ENCODE data around the gene NF2.
A peak's percentile ranks its signal among the peaks of the same experiment; 100 is the strongest.

The NF2 gene

DNA sequence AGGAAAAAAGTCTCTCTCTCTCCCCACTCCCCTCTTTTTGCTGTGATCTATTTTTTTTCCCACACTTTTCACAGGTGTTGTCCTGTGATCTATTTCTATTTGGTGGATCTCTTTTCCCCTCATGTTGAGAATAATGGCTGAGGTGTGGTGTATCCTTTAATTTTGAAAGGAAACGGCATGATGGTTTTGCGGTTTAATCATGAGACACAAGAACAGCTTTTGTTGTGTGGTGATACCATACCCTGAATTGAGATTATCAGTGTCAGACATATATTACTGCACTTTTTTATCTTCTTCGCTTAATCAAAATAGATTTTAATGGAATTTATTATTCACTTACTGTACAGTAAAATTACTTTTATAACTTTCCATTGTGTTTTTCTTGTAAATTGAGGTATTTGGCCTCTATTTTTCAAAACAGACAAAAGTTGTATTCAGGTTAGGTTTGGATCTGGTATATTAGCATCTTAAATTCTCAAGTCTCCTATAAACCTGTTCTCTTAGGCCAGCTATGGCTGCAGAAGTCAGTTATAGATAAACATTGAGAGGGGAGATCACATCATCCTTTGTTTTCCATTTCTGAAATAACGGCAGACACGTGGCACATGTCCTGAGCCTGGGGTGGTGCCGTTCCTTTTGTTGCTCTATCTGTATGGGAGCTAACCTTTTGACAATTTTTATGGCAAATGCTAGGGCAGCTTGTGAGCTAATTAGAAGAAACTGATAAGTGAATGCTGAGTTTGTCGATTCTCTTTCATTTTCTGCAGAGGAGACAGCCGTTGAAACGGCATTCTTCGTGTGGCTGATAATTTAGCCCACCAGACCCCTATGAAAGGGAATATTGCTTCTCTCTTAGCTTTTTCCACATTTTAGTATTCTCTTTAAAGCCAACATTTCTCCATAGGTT lies 25.8 kb downstream of the NF2 start:
- Histone ChIP-seq H3K27me3 (ENCODE audit: insufficient read depth, low read length, poor library complexity, severe bottlenecking) (no peaks in the 10 kb centered on the region), H3K4me1 (ENCODE audit: insufficient read depth, low read length, poor library complexity, severe bottlenecking) (peaks cover 52% of the 10 kb centered on the region), H3K79me2 (ENCODE audit: insufficient read depth, low read length) (peaks cover 85% of the 10 kb centered on the region), H3K36me3 (ENCODE audit: insufficient read depth, low read length) (no peaks in the 10 kb centered on the region), H4K20me1 (ENCODE audit: insufficient read depth, low read length, poor library complexity, severe bottlenecking) (peaks cover 3% of the 10 kb centered on the region), H3K4me3 (ENCODE audit: low read length, poor library complexity, severe bottlenecking) (peak overlapping the region; percentile 56), H3K9me2 (replicated peaks; ENCODE audit: low read depth, low read length) (no peaks in the 10 kb centered on the region), H2AFZ (ENCODE audit: low read length) (no peak overlapping the region), H3K9me3 (ENCODE audit: insufficient read depth, low read depth, low read length) (no peaks in the 10 kb centered on the region), H3K4me2 (ENCODE audit: low read depth, low read length, poor library complexity, severe bottlenecking) (peak overlapping the region; percentile 71), H3K9ac (ENCODE audit: low read depth, low read length, poor library complexity, severe bottlenecking) (peak overlapping the region; percentile 13), H3F3A (ENCODE audit: low read depth) (no peaks in the 10 kb centered on the region)
- no peak for TF ChIP-seq EZH2phosphoT487 (IDR thresholded peaks at IDR 0.05; ENCODE audit: borderline replicate concordance)
- TF ChIP-seq, protein P1, sequence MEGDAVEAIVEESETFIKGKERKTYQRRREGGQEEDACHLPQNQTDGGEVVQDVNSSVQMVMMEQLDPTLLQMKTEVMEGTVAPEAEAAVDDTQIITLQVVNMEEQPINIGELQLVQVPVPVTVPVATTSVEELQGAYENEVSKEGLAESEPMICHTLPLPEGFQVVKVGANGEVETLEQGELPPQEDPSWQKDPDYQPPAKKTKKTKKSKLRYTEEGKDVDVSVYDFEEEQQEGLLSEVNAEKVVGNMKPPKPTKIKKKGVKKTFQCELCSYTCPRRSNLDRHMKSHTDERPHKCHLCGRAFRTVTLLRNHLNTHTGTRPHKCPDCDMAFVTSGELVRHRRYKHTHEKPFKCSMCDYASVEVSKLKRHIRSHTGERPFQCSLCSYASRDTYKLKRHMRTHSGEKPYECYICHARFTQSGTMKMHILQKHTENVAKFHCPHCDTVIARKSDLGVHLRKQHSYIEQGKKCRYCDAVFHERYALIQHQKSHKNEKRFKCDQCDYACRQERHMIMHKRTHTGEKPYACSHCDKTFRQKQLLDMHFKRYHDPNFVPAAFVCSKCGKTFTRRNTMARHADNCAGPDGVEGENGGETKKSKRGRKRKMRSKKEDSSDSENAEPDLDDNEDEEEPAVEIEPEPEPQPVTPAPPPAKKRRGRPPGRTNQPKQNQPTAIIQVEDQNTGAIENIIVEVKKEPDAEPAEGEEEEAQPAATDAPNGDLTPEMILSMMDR (conservative IDR thresholded peaks at IDR 0.05; ENCODE audit: low read length) = no peak

DNA sequence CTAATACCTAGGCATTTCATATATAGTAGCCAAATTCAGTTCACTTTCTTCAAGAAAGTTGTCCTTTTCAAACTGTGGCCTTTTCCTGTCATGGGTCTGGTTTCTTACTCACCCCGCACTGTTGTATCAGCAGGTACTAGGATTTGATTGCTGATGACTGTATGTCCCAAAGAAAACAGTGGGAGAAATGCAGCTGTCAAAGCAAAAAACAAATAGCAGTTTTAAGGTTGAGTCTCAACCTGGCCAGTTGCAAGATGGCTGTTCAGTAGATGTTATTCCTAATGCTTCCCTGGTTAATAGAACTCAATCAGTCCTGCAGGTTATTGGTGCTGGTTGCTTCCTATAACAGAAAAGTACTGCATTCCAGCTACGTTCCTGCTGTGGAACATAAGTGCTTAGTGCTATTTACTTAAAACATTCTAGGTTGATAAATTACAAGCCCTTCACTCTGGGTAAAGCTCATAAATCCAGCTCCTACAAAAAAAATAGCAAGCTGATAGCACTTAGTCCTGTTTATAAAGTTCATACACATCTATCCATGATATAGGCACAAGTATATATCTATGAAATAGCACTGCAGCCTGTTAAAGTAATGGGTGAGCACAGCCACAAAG lies 26.6 kb downstream of the NF2 start:
- peak overlapping the region; percentile 56 for H3K4me3 ChIP-seq (ENCODE audit: low read length, poor library complexity, severe bottlenecking)
- no peaks in the 10 kb centered on the region for H3K27me3 ChIP-seq (ENCODE audit: insufficient read depth, low read length, poor library complexity, severe bottlenecking)
- H4K20me1 ChIP-seq (ENCODE audit: insufficient read depth, low read length, poor library complexity, severe bottlenecking) = peaks cover 3% of the 10 kb centered on the region
- H3K4me2 ChIP-seq (ENCODE audit: low read depth, low read length, poor library complexity, severe bottlenecking) = peak overlapping the region; percentile 71
- H3K79me2 ChIP-seq (ENCODE audit: insufficient read depth, low read length) = peaks cover 85% of the 10 kb centered on the region
- H3K9me2 ChIP-seq (replicated peaks; ENCODE audit: low read depth, low read length) = no peaks in the 10 kb centered on the region
- TF ChIP-seq EZH2phosphoT487 (IDR thresholded peaks at IDR 0.05; ENCODE audit: borderline replicate concordance) = no peak
- TF ChIP-seq, protein P1 (conservative IDR thresholded peaks at IDR 0.05; ENCODE audit: low read length) = no peak
- H3K4me1 ChIP-seq (ENCODE audit: insufficient read depth, low read length, poor library complexity, severe bottlenecking) = peaks cover 46% of the 10 kb centered on the region
- H2AFZ ChIP-seq (ENCODE audit: low read length) = no peak overlapping the region
- no peaks in the 10 kb centered on the region for H3F3A ChIP-seq (ENCODE audit: low read depth)
- H3K9me3 ChIP-seq (ENCODE audit: insufficient read depth, low read depth, low read length) = no peaks in the 10 kb centered on the region
- H3K9ac ChIP-seq (ENCODE audit: low read depth, low read length, poor library complexity, severe bottlenecking) = peak overlapping the region; percentile 13
- H3K36me3 ChIP-seq (ENCODE audit: insufficient read depth, low read length) = no peaks in the 10 kb centered on the region

- TF ChIP-seq, protein P1 (conservative IDR thresholded peaks at IDR 0.05; ENCODE audit: low read length) = no peak
- no peak for TF ChIP-seq EZH2phosphoT487 (IDR thresholded peaks at IDR 0.05; ENCODE audit: borderline replicate concordance)
- Histone ChIP-seq H3K79me2 (ENCODE audit: insufficient read depth, low read length) (peaks cover 87% of the 10 kb centered on the region), H3K4me3 (ENCODE audit: low read length, poor library complexity, severe bottlenecking) (no peak overlapping the region), H3K27me3 (ENCODE audit: insufficient read depth, low read length, poor library complexity, severe bottlenecking) (no peaks in the 10 kb centered on the region), H4K20me1 (ENCODE audit: insufficient read depth, low read length, poor library complexity, severe bottlenecking) (peaks cover 5% of the 10 kb centered on the region), H3K9ac (ENCODE audit: low read depth, low read length, poor library complexity, severe bottlenecking) (no peak overlapping the region), H3F3A (ENCODE audit: low read depth) (no peaks in the 10 kb centered on the region), H3K36me3 (ENCODE audit: insufficient read depth, low read length) (no peaks in the 10 kb centered on the region), H3K9me2 (replicated peaks; ENCODE audit: low read depth, low read length) (no peaks in the 10 kb centered on the region), H3K4me2 (ENCODE audit: low read depth, low read length, poor library complexity, severe bottlenecking) (no peak overlapping the region), H3K9me3 (ENCODE audit: insufficient read depth, low read depth, low read length) (no peaks in the 10 kb centered on the region), H2AFZ (ENCODE audit: low read length) (no peak overlapping the region), H3K4me1 (ENCODE audit: insufficient read depth, low read length, poor library complexity, severe bottlenecking) (peaks cover 46% of the 10 kb centered on the region)
Measured at GRCh38 chr22:29630987-29631386, 27.6 kb downstream of the NF2 start.
